LoVo (cell line): ENCODE results near the gene CDKAL1.
"Not testable (repeated sequence)": the region's sequence is repeated elsewhere in the genome, so short reads cannot be mapped to it uniquely, and the experiment has no call there.

Source experiments
- DNase-seq: peaks from one replicate; pipeline ENCODE4 v3.0.0-alpha.2; 2016; ENCODE audit warnings: low spot score

Gene CDKAL1

GRCh38 chr6:21074484-21074883 is 540.2 kb downstream of the CDKAL1 start:
- no peak for DNase-seq

DNA sequence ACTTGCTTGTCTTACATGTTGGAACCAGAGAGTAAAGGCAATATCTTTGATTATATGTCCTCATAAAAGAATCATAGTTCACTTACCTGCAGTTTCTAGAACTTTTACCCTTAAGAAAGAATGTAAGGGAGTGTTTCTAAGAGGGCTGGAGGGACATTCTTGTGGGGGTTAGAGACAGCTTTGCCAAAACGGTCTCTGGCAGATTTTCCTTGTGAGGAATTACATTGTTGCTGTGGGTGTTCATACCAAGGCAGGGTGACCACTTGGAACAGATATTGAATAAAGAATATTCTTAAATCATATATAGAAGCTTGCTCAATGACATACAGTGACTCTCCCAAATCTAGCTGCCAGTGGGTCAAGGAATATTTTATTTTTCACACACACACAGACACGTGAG is 541.7 kb downstream of the CDKAL1 start:
- no peak for DNase-seq

- no peak for DNase-seq
Observed at GRCh38 chr6:21078497-21078896, 544.2 kb downstream of the CDKAL1 start.

DNA sequence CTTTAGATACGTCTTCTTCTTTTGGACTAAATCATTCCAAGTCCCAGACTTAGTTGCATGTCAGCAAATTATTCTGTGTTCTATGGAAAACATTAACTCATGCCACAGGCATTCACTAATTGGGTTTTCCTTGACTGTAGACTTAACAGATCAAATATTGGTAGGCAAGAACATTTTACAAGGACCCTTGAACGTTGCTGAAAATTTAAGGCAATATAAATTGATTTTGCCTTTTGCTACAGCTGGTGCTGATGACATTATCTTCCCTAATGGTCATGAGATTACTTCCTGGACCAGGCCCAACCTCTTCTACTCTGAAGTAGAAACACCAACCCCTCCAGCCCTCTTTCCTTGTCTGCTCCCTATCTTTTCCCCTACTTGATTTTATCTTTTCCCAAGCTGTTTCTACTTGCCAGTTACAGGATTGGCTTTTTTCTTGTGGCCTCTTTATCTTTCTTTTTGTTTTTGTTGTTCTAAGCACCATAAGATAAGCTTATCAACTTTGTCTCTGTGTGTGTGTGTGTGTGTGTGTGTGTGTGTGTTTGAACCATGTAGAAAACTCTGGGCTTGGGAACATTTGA is 545.3 kb downstream of the CDKAL1 start:
- no peak for DNase-seq

GRCh38 chr6:21080221-21080620 is 546.0 kb downstream of the CDKAL1 start:
- no peak for DNase-seq

DNA sequence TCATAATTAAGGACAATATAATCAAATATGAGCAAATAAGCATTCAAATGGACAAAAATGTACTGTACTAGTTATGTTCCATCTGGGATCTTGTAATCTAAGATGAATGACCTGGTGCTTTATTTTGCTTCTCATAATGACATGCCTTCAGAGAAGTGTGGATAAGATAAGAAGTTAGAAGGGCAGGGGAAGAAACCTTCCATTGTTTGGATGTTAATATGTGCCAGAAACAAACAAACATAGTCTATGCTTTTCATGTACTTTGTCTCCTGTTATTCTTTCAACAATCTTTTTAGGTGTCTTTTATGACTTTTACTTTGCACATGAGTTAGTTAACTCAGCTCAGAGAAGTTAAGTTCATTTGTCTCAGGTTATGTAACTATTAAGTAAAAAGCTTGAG is 547.8 kb downstream of the CDKAL1 start:
- DNase-seq = no peak

DNA sequence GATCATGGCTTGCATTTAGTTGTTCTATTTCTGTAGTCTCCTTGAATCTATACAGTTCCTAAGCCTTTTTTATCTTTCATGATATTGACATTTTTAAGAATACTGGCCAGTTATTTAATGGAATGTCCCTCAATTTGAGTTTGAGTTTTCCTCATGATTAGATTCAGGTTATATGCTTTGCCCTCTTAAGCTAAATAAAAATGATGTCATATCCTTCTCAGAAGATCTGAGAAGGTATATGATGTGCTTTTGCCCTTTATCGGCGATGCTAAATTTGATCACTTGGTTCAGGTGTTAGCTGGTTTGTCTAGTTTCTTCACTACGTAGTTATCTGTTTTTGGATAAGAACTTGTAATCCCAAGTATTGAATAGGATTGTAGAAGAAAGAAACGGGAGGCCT is 549.5 kb downstream of the CDKAL1 start:
- no peak for DNase-seq

DNA sequence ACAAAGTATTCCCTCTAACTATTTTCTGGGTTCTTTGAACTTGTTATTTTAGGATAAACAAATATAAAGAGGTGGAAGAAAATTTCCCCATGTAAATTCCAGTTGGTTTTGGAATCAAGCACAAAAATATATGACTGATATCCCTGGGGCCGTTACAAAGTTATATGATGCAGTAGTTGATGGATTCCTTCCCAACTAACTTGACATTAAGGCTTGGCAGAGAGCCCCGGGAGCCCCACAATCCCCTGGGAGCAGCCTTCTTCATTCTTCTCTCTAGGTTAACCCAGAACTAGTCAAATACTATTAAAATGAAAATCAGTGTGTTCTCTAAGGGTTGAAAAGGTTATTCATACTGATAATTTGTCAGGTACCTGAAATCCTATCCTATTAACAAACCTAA is 550.4 kb downstream of the CDKAL1 start:
- DNase-seq = no peak

GRCh38 chr6:21085211-21085610 is 551.0 kb downstream of the CDKAL1 start:
- no peak for DNase-seq

DNA sequence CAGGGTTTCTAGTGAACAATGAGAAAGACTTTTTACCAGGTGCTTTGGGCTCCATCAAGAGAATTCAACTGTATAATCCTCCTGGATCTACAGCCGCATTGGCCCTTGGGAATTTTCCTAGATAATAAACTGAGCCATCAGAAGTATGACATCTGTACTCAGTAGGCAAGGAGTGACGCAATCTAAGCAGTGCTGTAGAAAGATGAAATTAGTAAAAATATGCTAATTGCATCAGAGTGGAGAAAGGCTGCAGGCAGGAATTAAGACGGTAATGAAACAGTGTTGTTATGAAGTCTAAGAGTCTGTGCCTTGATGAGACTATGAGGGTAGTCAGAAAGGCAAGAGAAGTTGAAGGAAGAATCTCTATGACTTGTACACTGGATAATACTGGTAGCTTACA is 551.4 kb downstream of the CDKAL1 start:
- no peak for DNase-seq

GRCh38 chr6:21087188-21087587 is 552.9 kb downstream of the CDKAL1 start:
- DNase-seq = no peak

GRCh38 chr6:21091411-21091810 is 557.2 kb downstream of the CDKAL1 start:
- DNase-seq = no peak

DNA sequence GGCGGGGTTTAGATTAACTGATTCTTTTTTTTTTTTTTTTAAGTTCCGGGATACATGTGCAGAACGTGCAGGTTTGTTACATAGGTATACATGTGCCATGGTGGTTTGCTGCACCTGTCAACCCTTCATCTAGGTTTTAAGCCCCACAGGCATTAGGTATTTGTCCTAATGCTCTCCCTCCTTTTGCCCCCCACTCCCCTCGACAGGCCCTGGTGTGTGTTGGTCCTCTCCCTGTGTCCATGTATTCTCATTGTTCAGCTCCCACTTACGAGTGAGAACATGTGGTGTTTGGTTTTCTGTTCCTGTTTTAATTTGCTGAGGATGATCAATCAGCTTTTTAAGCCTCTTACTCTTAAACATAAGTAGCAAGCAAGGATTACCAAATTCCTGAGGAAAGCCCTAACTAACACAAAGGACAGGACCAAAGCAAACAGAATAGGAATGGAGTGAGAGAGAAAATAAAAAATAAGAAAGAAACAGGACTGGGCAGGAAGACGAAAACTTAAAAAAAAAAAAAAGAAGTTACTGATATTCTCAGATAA is 558.0 kb downstream of the CDKAL1 start:
- not testable (repeated sequence) for DNase-seq

DNA sequence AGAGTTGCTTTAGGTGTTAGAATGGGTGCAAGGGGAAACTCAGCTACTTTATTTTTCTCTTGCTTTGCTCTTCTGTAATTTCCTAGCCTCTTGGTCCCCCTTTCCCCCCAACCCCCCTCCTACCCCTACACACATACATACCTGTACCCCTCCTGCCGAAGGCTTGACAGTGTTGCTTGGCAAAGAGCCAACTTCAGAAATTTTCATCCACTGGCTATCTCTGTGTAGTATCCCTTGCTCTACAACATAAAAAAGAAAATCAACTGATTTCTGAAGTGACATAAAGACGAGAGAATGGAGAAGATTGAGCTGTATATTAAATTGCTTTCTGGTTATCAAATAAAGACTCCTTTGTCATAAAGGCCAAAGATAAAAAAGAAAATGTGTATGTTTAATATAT is 561.2 kb downstream of the CDKAL1 start:
- DNase-seq = no peak

GRCh38 chr6:21098134-21098533 is 563.9 kb downstream of the CDKAL1 start:
- no peak for DNase-seq

DNA sequence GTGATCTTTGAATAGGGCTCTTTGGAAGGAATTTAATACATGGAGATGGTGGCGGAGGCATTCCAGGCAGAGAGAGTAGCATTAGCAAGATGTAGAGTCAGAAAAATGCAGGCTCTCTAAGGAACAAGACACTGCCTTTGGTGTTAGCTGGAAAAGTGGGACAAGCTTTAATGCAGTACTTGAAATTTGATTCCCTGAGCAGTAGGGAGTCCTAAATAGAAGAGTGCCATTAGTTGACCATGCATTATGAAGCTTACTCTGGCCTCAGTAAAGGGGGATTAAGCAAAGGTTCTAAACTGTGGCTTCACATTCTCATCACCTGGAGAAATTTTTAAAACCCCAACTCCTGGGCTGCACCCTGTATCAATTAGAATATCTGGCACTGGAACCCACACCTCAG is 564.5 kb downstream of the CDKAL1 start:
- DNase-seq = no peak

DNA sequence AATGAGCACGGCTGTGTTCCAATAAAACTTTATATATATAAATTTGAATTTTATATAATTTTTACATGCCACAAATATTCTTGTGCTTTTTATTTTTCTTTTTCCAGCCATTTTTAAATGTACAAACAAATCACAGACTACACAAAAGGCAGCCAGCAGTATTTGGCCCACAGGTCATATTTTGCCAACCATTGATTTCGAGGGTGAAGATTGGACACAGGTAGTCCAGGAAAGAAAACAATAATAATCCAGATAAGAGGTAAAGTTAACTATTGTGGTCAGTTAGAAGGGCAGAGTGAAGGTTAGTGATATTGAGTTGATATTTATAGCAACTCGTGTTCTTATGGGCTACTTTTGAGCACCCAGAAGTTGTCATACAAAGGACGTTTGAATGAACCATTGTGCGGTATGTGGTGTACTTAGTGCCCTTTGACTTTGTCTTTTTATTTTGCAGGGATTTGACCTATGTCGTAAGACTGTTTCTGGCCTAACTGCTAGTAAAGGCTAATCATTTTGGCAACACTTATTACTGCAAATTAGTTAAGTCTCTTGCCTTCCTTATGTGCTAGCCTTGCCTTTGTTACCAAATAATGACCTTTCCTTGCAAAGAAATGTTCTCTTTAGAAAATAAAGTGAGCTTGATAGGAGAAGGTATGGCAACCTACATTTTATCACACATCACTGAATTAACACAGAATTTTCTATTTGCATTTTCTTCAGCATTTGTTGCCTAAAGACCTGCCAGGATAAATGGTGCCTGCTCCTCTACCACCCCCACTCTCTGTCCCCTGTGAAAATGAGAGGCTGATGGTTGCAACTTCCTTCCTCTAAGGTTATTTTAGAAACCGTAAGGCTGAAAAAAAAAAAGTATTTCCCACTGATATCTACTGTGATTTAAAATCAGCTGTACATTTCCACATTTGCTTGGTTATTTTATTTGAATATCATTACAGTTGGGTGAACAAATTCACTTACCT is 565.4 kb downstream of the CDKAL1 start:
- no peak for DNase-seq

DNA sequence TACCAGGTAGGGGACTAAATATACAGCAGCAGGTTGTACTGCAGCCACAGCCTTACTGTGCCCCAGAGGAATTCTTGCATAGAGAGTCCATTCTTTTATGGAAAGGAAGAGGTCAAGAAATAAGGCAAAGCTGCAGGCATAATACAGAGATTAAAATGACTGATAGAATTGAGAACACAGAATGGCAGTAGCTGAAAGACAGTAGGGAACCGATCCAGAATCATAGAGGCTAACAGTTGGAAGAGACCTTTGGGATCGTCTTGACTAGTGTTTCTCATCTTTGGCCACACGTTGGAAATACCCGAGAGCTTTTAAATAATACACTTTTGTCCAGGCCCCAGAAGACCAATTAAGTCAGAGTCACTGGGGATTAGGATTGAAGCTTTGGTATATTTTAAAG is 566.7 kb downstream of the CDKAL1 start:
- DNase-seq = no peak

DNA sequence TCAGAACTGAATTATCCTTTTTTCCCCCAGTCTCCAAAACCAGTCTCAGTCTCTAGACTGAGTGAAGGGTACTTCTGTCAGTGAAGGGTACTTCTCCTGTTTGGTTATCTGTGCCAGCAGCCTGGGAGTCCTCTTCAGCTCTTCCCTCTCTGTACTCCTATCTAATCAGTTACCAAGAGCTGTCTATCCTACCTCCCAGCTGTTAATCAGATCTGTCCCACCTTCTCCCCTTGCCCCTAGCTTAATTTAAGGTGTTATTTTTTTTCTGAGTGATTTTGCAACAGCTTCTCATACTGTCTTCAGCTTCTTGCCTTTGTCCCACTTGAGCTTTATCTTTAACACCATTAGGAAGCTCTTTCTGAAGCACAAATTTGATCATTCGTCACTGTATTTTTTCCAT is 567.4 kb downstream of the CDKAL1 start:
- no peak for DNase-seq

GRCh38 chr6:21102201-21102600 is 567.9 kb downstream of the CDKAL1 start:
- DNase-seq = no peak

GRCh38 chr6:21102624-21103023 is 568.4 kb downstream of the CDKAL1 start:
- DNase-seq = no peak

- DNase-seq = no peak
Observed at GRCh38 chr6:21103626-21104224, 569.5 kb downstream of the CDKAL1 start.

DNA sequence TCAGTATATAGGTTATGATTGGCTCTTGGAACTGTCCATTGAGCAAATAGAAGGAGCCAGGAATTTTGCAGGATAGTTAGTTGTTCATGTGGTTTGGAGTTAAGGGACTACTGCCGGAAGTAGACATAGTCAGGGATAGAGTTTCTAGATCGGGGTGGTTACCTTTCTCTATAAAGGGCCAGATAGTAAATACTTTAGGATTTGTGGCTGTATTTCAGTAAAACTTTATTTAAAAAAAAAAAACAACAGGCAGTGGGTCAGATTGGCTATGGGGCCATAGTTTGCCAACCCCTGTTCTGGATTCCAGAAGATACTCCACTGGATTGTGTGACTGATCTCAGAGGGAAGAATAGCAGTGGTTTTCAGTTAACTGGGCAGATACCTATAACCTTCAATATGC is 570.0 kb downstream of the CDKAL1 start:
- DNase-seq = no peak
